HepG2 (cell line): ENCODE results near the gene MAP3K2. TPM values are rescaled to one million over a fixed set of nuclear protein-coding genes. Genes with fewer than 3 reads are reported as not detected.

Experiments
- AGO2 ChIP-seq: fragments of 200-400 bp; formaldehyde crosslinking; optimal IDR thresholded peaks from 2 replicates; pipeline ENCODE3; 2017; ENCODE audit warnings: mild to moderate bottlenecking, low read depth, low read length, moderate library complexity
- BORCS8-MEF2B ChIP-seq: sonication (generic); formaldehyde crosslinking; IDR thresholded peaks from 2 replicates; pipeline ENCODE4 v1.8.0; 2022; ENCODE audit warnings: mild to moderate bottlenecking, missing genetic modification reagents
- FOXC1 ChIP-seq: sonication (generic); formaldehyde crosslinking; IDR thresholded peaks from 2 replicates; pipeline ENCODE4 v1.8.0; 2022; ENCODE audit warnings: mild to moderate bottlenecking, missing genetic modification reagents, borderline replicate concordance
- HNF4G ChIP-seq, 2 experiments: sonication (generic) in 1 of 2; formaldehyde crosslinking in 1 of 2; IDR thresholded peaks; 2 replicates each; pipeline versions ENCODE4 v1.4.0 to v1.6.1; 2011 to 2020; ENCODE audit warnings: borderline replicate concordance in 2 of 2, low read depth in 2 of 2, mild to moderate bottlenecking in 2 of 2, low read length in 1 of 2, missing genetic modification reagents in 1 of 2, moderate library complexity in 1 of 2
- ISL2 ChIP-seq: sonication (generic); formaldehyde crosslinking; IDR thresholded peaks from 2 replicates; pipeline ENCODE4 v1.5.0; 2020; ENCODE audit warnings: missing genetic modification reagents
- MLLT10 ChIP-seq: sonication (generic); formaldehyde crosslinking; IDR thresholded peaks from 2 replicates; pipeline ENCODE4 v1.4.0; 2020; ENCODE audit warnings: missing genetic modification reagents
- SRSF1 ChIP-seq: fragments of 200-400 bp; formaldehyde crosslinking; optimal IDR thresholded peaks from 2 replicates; pipeline ENCODE3; 2017; ENCODE audit warnings: mild to moderate bottlenecking, low read depth, low read length, moderate library complexity
- TEAD3 ChIP-seq: optimal IDR thresholded peaks from 2 replicates; pipeline ENCODE3; 2016; ENCODE audit warnings: borderline replicate concordance
- ZBTB4 ChIP-seq: sonication (generic); formaldehyde crosslinking; IDR thresholded peaks from 2 replicates; pipeline ENCODE4 v1.4.0; 2020; ENCODE audit warnings: missing genetic modification reagents, mild to moderate bottlenecking, borderline replicate concordance
- ZNF253 ChIP-seq: sonication (generic); formaldehyde crosslinking; IDR thresholded peaks from 2 replicates; pipeline ENCODE4 v1.8.0; 2022; ENCODE audit warnings: mild to moderate bottlenecking, missing genetic modification reagents, borderline replicate concordance
- ZNF296 ChIP-seq: sonication (generic); formaldehyde crosslinking; conservative IDR thresholded peaks from 2 replicates; pipeline ENCODE4 v1.5.0; 2020; ENCODE audit warnings: mild to moderate bottlenecking, missing genetic modification reagents
- ZNF709 ChIP-seq: sonication (generic); formaldehyde crosslinking; IDR thresholded peaks from 2 replicates; pipeline ENCODE4 v1.5.0; 2020; ENCODE audit warnings: mild to moderate bottlenecking, missing genetic modification reagents
- ZNF737 ChIP-seq: sonication (generic); formaldehyde crosslinking; IDR thresholded peaks from 2 replicates; pipeline ENCODE4 v1.5.0; 2020; ENCODE audit warnings: missing genetic modification reagents, mild to moderate bottlenecking, borderline replicate concordance
- ZNF784 ChIP-seq: sonication (generic); formaldehyde crosslinking; IDR thresholded peaks from 2 replicates; pipeline ENCODE4 v1.5.1; 2020; ENCODE audit warnings: missing genetic modification reagents, mild to moderate bottlenecking, borderline replicate concordance
- ZNF839 ChIP-seq: sonication (generic); formaldehyde crosslinking; IDR thresholded peaks from 2 replicates; pipeline ENCODE4 v1.4.0; 2020; ENCODE audit warnings: missing genetic modification reagents, mild to moderate bottlenecking, borderline replicate concordance
- polyA plus RNA-seq, 8 experiments: library from polyadenylated mRNA; depleted of rRNA in 3 of 8; stranded (reverse) in 7 of 8; unstranded in 1 of 8; fragments of >200 nt; fragmentation: Illumina TruSeq in 4 of 8; extraction: Trizol in 4 of 8; gene quantifications; 2 replicates each; pipeline versions ENCODE4 v1.2.1 to v1.2.3, GENCODE V29; 2011 to 2016; ENCODE audit warnings: low read depth in 4 of 8, missing spikeins in 1 of 8, mixed read lengths in 1 of 8; ENCODE audit not compliant: insufficient read depth in 1 of 8
- total RNA-seq, 5 experiments: library from RNA; depleted of rRNA; stranded (reverse); fragments of >200 nt; fragmentation: Illumina TruSeq; extraction: Trizol; gene quantifications; 2 replicates each; pipeline ENCODE4 v1.2.3, GENCODE V29; 2016; ENCODE audit warnings: low read depth in 1 of 5
- TF ChIP-seq, protein P1 (sequence below): IDR thresholded peaks from 2 replicates; pipeline ENCODE4 v1.6.1; 2016; ENCODE audit warnings: control low read depth
- TF ChIP-seq, protein P2 (sequence below), 2 experiments: sonication (generic) in 1 of 2; formaldehyde crosslinking in 1 of 2; IDR thresholded peaks; 2 replicates each; pipeline versions ENCODE4 v1.5.1 to v1.6.1; 2011 to 2020; ENCODE audit warnings: borderline replicate concordance in 1 of 2, low read depth in 1 of 2, low read length in 1 of 2, mild to moderate bottlenecking in 1 of 2, missing genetic modification reagents in 1 of 2, moderate library complexity in 1 of 2
- TF ChIP-seq, protein P3 (sequence below): sonication (generic); formaldehyde crosslinking; IDR thresholded peaks from 2 replicates; pipeline ENCODE4 v1.8.1; 2023; ENCODE audit warnings: mild to moderate bottlenecking, missing genetic modification reagents

MAP3K2 gene
- total and polyA plus RNA-seq, 2 of the 13 experiments (the other 11 are each of a cell fraction or from before 2014, with no cell fraction given) = 12.2 to 37.2 TPM

- TF ChIP-seq ZBTB4 (CRISPR knock-in tag) (peak; percentile 81; the same call in 1 of the 2 replicates), BORCS8-MEF2B (CRISPR knock-in tag) (peak; percentile 60), ZNF253 (0 out of 2 replicates have a peak, but pooled peaks have one; percentile 16), HNF4G (IDR thresholded peaks at IDR 0.05; ENCODE audit: borderline replicate concordance, low read depth, low read length) (no peak), HNF4G (CRISPR knock-in tag; IDR thresholded peaks at IDR 0.05; ENCODE audit: borderline replicate concordance, low read depth) (0 out of 2 replicates have a peak, but pooled peaks have one; percentile 27), TEAD3 (peak; percentile 69), ZNF709 (CRISPR knock-in tag) (0 out of 2 replicates have a peak, but pooled peaks have one; percentile 19), SRSF1 (peak; percentile 52), ISL2 (CRISPR knock-in tag) (0 out of 2 replicates have a peak, but pooled peaks have one; percentile 0), ZNF737 (CRISPR knock-in tag) (0 out of 2 replicates have a peak, but pooled peaks have one; percentile 13), FOXC1 (CRISPR knock-in tag) (no peak), MLLT10 (no peak), ZNF784 (CRISPR knock-in tag) (no peak), AGO2 (peak; percentile 86), ZNF839 (CRISPR knock-in tag) (peak; percentile 92; the same call in 1 of the 2 replicates), ZNF296 (CRISPR knock-in tag) (0 out of 2 replicates have a peak, but pooled peaks have one; percentile 25)
- TF ChIP-seq, protein P1, sequence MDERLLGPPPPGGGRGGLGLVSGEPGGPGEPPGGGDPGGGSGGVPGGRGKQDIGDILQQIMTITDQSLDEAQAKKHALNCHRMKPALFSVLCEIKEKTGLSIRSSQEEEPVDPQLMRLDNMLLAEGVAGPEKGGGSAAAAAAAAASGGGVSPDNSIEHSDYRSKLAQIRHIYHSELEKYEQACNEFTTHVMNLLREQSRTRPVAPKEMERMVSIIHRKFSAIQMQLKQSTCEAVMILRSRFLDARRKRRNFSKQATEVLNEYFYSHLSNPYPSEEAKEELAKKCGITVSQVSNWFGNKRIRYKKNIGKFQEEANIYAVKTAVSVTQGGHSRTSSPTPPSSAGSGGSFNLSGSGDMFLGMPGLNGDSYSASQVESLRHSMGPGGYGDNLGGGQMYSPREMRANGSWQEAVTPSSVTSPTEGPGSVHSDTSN (CRISPR knock-in tag) = peak; percentile 85
- TF ChIP-seq, protein P2, sequence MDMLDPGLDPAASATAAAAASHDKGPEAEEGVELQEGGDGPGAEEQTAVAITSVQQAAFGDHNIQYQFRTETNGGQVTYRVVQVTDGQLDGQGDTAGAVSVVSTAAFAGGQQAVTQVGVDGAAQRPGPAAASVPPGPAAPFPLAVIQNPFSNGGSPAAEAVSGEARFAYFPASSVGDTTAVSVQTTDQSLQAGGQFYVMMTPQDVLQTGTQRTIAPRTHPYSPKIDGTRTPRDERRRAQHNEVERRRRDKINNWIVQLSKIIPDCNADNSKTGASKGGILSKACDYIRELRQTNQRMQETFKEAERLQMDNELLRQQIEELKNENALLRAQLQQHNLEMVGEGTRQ (IDR thresholded peaks at IDR 0.05; ENCODE audit: low read depth, low read length) = no peak
- TF ChIP-seq, protein P2 (CRISPR knock-in tag; IDR thresholded peaks at IDR 0.05; ENCODE audit: borderline replicate concordance) = no peak
- TF ChIP-seq, protein P3, sequence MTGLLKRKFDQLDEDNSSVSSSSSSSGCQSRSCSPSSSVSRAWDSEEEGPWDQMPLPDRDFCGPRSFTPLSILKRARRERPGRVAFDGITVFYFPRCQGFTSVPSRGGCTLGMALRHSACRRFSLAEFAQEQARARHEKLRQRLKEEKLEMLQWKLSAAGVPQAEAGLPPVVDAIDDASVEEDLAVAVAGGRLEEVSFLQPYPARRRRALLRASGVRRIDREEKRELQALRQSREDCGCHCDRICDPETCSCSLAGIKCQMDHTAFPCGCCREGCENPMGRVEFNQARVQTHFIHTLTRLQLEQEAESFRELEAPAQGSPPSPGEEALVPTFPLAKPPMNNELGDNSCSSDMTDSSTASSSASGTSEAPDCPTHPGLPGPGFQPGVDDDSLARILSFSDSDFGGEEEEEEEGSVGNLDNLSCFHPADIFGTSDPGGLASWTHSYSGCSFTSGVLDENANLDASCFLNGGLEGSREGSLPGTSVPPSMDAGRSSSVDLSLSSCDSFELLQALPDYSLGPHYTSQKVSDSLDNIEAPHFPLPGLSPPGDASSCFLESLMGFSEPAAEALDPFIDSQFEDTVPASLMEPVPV = peak; percentile 55; the same call in 1 of the 2 replicates
These were observed 31.8 kb upstream of the MAP3K2 start (continued) for GRCh38 chr2:127419448-127420038.
